ENCODE data around the gene UBN1.

DNA sequence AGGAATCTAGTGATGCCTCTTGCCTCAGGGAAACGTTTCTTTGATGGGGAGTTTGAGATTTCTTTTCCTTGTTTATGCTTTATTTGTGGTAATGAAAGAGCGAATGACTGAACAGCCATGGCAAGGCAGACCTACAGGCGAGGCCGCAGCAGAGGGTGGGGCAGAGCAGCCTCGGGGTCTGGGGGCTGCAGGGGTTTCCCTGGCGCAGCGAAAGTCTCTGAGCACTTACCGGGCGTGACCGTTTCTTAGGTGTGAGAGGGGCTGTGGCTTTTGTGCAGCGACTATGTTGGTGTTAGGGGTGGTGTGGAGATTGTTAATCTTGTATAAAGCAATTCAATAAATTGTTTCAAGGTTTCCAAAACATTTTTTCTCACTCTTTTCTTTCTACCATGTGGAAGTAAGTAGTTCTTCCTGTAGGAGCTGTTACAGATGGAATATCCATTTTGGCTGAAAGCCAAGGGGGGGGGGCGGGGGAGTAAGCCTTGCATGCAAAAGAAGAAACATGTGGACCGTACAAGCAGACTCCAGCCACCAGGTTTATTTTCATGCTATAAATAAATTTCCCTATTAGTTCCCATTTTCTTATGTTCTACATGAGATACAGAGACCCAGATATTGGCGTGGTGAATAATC is 34.8 kb downstream of the UBN1 start:
- TF ChIP-seq YY1 (IDR thresholded peaks at IDR 0.05): no peak
- TF ChIP-seq, protein P1, sequence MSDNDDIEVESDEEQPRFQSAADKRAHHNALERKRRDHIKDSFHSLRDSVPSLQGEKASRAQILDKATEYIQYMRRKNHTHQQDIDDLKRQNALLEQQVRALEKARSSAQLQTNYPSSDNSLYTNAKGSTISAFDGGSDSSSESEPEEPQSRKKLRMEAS (IDR thresholded peaks at IDR 0.05): no peak
- TF ChIP-seq TAF1 (conservative IDR thresholded peaks at IDR 0.05): no peak
- TF ChIP-seq, protein P2, sequence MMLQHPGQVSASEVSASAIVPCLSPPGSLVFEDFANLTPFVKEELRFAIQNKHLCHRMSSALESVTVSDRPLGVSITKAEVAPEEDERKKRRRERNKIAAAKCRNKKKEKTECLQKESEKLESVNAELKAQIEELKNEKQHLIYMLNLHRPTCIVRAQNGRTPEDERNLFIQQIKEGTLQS (IDR thresholded peaks at IDR 0.05): no peak
- no peak for TF ChIP-seq JUND (IDR thresholded peaks at IDR 0.05)
- TF ChIP-seq, protein P3, sequence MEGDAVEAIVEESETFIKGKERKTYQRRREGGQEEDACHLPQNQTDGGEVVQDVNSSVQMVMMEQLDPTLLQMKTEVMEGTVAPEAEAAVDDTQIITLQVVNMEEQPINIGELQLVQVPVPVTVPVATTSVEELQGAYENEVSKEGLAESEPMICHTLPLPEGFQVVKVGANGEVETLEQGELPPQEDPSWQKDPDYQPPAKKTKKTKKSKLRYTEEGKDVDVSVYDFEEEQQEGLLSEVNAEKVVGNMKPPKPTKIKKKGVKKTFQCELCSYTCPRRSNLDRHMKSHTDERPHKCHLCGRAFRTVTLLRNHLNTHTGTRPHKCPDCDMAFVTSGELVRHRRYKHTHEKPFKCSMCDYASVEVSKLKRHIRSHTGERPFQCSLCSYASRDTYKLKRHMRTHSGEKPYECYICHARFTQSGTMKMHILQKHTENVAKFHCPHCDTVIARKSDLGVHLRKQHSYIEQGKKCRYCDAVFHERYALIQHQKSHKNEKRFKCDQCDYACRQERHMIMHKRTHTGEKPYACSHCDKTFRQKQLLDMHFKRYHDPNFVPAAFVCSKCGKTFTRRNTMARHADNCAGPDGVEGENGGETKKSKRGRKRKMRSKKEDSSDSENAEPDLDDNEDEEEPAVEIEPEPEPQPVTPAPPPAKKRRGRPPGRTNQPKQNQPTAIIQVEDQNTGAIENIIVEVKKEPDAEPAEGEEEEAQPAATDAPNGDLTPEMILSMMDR (IDR thresholded peaks at IDR 0.05; ENCODE audit: low read depth, low read length, missing input control): no peak

Measured in liver (tissue), 3 donors.